ENCODE data around the gene UQCC3. TPM values are rescaled to one million over a fixed set of nuclear protein-coding genes. Genes with fewer than 3 reads are reported as not detected.

UQCC3 gene
- total and polyA plus RNA-seq, 2 of the 13 experiments (the other 11 are each of a cell fraction or from before 2014, with no cell fraction given) = 7.7 to 16.0 TPM

- TF ChIP-seq SALL2 (CRISPR knock-in tag; IDR thresholded peaks at IDR 0.05) (0 out of 2 replicates have a peak, but pooled peaks have one; percentile 23), ZNF780A (CRISPR knock-in tag; IDR thresholded peaks at IDR 0.05) (no peak), NPAS2 (CRISPR knock-in tag; IDR thresholded peaks at IDR 0.05; ENCODE audit: borderline replicate concordance) (no peak), ZBTB21 (CRISPR knock-in tag; IDR thresholded peaks at IDR 0.05) (no peak), MTA3 (CRISPR knock-in tag; IDR thresholded peaks at IDR 0.05) (no peak), ZBTB38 (CRISPR knock-in tag; IDR thresholded peaks at IDR 0.05) (peak; percentile 97), FIP1L1 (IDR thresholded peaks at IDR 0.05; ENCODE audit: borderline replicate concordance, insufficient read depth, low read depth, low read length) (peak; percentile 91; the same call in 1 of the 2 replicates), HDAC1 (CRISPR knock-in tag; IDR thresholded peaks at IDR 0.05) (no peak), HOXA9 (CRISPR knock-in tag; IDR thresholded peaks at IDR 0.05; ENCODE audit: borderline replicate concordance) (no peak), ZNF644 (CRISPR knock-in tag; IDR thresholded peaks at IDR 0.05; ENCODE audit: low read depth) (no peak), NFAT5 (CRISPR knock-in tag; IDR thresholded peaks at IDR 0.05) (no peak), TAF15 (IDR thresholded peaks at IDR 0.05; ENCODE audit: low read depth, low read length, poor library complexity, severe bottlenecking) (peak; percentile 99), GTF2F1 (IDR thresholded peaks at IDR 0.05; ENCODE audit: low read length) (peak; percentile 97), CC2D1A (CRISPR knock-in tag; IDR thresholded peaks at IDR 0.05) (0 out of 2 replicates have a peak, but pooled peaks have one; percentile 74), ATF7 (IDR thresholded peaks at IDR 0.05) (no peak), ATF7 (CRISPR knock-in tag; IDR thresholded peaks at IDR 0.05) (no peak), ZNF557 (CRISPR knock-in tag; IDR thresholded peaks at IDR 0.05) (0 out of 2 replicates have a peak, but pooled peaks have one; percentile 12), ZMAT3 (CRISPR knock-in tag; conservative IDR thresholded peaks at IDR 0.05) (peak; percentile 46), ZNF704 (CRISPR knock-in tag; IDR thresholded peaks at IDR 0.05; ENCODE audit: borderline replicate concordance) (peak; percentile 96; the same call in 1 of the 2 replicates), TBX3 (IDR thresholded peaks at IDR 0.05; ENCODE audit: borderline replicate concordance) (no peak), ZNF598 (CRISPR knock-in tag; IDR thresholded peaks at IDR 0.05; ENCODE audit: borderline replicate concordance) (peak; percentile 59; the same call in 1 of the 2 replicates), CTCF (CRISPR knock-in tag; IDR thresholded peaks at IDR 0.05) (no peak), HDAC2 (CRISPR knock-in tag; IDR thresholded peaks at IDR 0.05) (no peak; the same call in 1 of the 2 replicates)
Measured at GRCh38 chr11:62665075-62665598, 6.3 kb upstream of the UQCC3 start, which contains the start of the genes C11orf98 and CSKMT (continued).
